BJ (cell line): Measurements from ENCODE around the gene CEP43. TPM values are rescaled to one million over a fixed set of nuclear protein-coding genes. Genes with fewer than 3 reads are reported as not detected.

Source experiments
- CTCF ChIA-PET: fragments of 350-600 bp; formaldehyde crosslinking; extraction: SDS; loops from one replicate; lab custom pipeline; 2021; ENCODE audit warnings: antibody characterized with exemption, inconsistent platforms; lab: Yijun Ruan, JAX
- POLR2A ChIA-PET: fragments of 300-600 bp; sonication (Branson Sonifier 250); formaldehyde crosslinking; extraction: SDS; loops from one replicate; lab custom pipeline; 2021; ENCODE audit warnings: antibody characterized with exemption; lab: Charles Lee
- DNase-seq: peaks from one replicate; pipeline ENCODE4 v3.0.0-alpha.2; 2011; ENCODE audit warnings: low read depth
- H3K27me3 ChIP-seq: 2 replicates; pipeline ENCODE4 v1.6.0; 2011; ENCODE audit warnings: low read length; ENCODE audit not compliant: control insufficient read depth, insufficient read depth
- H3K36me3 ChIP-seq: 2 replicates; pipeline ENCODE4 v1.5.1; 2011; ENCODE audit warnings: low read length; ENCODE audit not compliant: control insufficient read depth, insufficient read depth
- H3K4me3 ChIP-seq: 2 replicates; pipeline ENCODE4 v1.5.1; 2011; ENCODE audit warnings: low read depth, mild to moderate bottlenecking, control low read depth, low read length
- polyA plus RNA-seq: library from polyadenylated mRNA; depleted of rRNA; stranded (reverse); fragments of >200 nt; gene quantifications from 2 replicates; pipeline ENCODE4 v1.2.3, GENCODE V29; 2011
- TF ChIP-seq, protein P1 (sequence below): IDR thresholded peaks from 2 replicates; pipeline ENCODE4 v1.5.1; 2011; ENCODE audit warnings: low read depth, mild to moderate bottlenecking, control low read depth, inconsistent platforms, low read length, moderate library complexity; ENCODE audit not compliant: insufficient read depth

CEP43 gene
- polyA plus RNA-seq, 1 experiment = 5.6 TPM

DNA sequence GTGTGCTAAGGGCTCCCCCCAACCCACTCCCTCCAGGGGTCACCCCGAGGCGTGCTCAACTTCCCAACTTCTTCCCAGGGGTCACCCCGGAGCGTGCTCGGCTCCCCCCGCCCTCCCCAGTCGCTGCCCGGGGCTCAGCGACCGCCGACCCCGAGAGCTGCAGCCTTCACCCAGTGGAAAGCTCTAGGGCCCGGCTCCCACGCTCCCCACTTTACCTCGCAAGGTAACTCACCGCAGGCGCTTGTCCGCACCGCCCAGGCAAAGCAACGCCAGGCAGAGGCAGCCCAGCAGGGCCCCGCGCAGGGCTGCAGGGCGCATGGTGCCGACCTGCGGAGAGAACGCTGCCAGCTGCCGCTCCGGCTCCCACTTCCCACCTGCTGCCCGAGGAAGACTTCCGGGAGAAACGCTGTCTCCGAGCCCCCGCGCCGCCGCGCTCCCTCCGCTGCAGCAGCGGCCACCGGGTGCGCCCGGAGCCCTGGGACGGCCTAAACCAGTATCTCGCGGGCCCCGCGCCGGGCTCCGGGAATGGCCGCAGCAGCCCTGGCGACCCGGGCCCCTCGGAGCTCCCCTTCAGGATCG lies 43.2 kb upstream of the CEP43 start:
- DNase-seq = no peak
- TF ChIP-seq, protein P1, sequence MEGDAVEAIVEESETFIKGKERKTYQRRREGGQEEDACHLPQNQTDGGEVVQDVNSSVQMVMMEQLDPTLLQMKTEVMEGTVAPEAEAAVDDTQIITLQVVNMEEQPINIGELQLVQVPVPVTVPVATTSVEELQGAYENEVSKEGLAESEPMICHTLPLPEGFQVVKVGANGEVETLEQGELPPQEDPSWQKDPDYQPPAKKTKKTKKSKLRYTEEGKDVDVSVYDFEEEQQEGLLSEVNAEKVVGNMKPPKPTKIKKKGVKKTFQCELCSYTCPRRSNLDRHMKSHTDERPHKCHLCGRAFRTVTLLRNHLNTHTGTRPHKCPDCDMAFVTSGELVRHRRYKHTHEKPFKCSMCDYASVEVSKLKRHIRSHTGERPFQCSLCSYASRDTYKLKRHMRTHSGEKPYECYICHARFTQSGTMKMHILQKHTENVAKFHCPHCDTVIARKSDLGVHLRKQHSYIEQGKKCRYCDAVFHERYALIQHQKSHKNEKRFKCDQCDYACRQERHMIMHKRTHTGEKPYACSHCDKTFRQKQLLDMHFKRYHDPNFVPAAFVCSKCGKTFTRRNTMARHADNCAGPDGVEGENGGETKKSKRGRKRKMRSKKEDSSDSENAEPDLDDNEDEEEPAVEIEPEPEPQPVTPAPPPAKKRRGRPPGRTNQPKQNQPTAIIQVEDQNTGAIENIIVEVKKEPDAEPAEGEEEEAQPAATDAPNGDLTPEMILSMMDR = no peak
- CTCF ChIA-PET = interaction anchor here (0.5 to 2.8 kb wide), 4 partner anchors 13 to 181 kb away, joined by 3 to 18 read pairs (median 4); no protein-coding TSS in a partner anchor
- H3K36me3 ChIP-seq = no peaks in the 10 kb centered on the region
- H3K27me3 ChIP-seq = no peaks in the 10 kb centered on the region
- POLR2A ChIA-PET = interaction anchor here (0.6 kb wide), 1 partner anchor 22 kb away, joined by 3 read pairs; no protein-coding TSS in a partner anchor
- peak overlapping the region; percentile 84 for H3K4me3 ChIP-seq

DNA sequence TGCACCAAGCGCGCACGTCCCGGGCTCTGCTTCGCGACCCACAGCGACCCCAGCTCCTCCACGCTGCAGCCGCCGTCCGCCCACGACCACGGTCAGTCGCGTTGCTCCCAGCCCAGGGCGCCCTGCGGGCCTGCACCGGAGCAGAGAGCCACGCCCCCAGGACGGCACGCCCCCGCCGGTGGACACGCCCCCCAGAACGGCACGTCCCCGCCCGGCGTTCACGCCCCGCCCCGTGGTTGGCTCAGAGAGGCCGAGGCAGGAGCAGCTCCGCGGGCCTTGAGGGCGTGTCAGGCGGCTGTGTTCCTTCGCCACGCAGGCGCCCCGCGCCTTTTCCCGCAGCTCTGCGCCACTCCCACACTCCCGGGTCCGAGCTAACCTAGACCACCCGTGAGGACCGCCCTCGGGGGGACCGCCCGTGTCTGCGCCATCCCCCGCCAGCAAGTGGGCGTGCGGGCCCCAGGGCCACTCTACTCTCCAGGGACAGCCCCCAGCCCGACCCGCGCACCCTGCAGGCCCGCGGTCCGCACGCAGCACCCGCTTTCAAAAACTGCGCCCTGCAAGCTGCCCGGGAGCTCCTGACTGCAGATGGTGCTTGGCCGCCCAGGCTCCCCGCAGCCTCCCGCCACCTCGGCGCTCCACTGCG lies 42.6 kb upstream of the CEP43 start, which contains the start of gene RNASET2:
Gene RNASET2, minus strand, starts transcription at position 107 of the 643 bp plus-strand sequence. CDS start 368 bp downstream, outside the sequence.
- no peaks in the 10 kb centered on the region for H3K36me3 ChIP-seq
- TF ChIP-seq, protein P1 = no peak
- POLR2A ChIA-PET = interaction anchor here (0.6 kb wide), 1 partner anchor 21 kb away, joined by 3 read pairs; no protein-coding TSS in a partner anchor
- no peaks in the 10 kb centered on the region for H3K27me3 ChIP-seq
- peak within 1 kb of the TSS; percentile 84 for H3K4me3 ChIP-seq
- CTCF ChIA-PET = interaction anchor here (0.5 to 2.8 kb wide), 6 partner anchors 14 to 182 kb away, joined by 3 to 18 read pairs (median 3); partner anchors contain the start of gene CEP43
- peak; percentile 31 for DNase-seq

DNA sequence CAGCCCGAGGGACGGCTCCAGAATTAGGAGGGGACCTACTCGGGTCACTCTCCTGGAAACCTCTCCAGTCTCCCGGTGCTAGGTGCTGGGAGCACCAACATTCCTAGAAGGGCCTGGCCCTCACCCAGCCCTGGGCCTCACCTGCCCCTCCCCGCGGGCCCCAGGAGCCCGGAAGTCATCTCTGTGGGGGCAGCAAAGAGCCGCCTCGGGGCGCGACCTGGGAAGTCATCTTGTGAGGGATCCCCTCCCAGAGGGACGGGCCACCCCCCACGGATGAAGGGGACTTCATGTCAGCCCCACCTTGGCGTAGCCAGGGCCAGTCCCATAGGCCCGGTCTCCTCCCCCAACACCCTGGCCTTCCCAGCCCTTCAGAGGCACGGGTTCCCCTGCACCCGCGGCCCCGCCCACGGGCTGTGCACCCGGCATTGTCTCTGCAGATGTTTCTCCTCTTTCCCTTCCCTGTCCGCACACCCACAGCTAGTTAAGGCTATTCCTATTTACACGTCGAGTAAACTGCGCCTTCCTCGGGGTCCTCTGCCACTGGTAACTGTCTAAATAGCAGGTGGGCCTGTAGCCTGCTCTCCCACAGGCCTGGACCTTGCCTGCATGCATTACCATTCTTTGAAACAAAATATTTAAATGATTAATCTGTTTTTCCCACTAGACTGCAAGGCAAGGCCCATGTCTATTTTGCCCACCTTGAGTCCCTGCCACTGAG lies 42.0 kb upstream of the CEP43 start:
- CTCF ChIA-PET = interaction anchor here (0.7 to 2.8 kb wide), 4 partner anchors 14 to 42 kb away, joined by 3 to 18 read pairs (median 4); partner anchors contain the start of gene CEP43

DNA sequence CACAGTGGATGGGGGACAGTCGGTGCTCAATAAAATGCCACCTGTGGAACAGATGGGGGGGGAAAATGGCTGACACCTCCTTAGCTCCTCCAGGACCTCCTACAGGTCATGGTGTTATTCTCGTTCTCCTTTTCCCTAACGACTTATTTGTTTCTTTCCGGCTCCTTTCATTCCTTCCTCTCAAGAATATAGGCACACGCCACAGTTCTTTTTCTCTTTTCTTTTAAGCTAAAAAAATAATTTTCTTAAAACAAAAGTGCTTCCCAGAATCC lies 41.5 kb upstream of the CEP43 start:
- no peaks in the 10 kb centered on the region for H3K36me3 ChIP-seq
- H3K4me3 ChIP-seq = no peak overlapping the region
- TF ChIP-seq, protein P1 = no peak
- ChIA-PET CTCF (interaction anchor here (1.2 to 2.8 kb wide), 2 partner anchors 32 to 34 kb away, joined by 3 to 18 read pairs; no protein-coding TSS in a partner anchor), POLR2A (no interaction called here)
- no peak for DNase-seq
- H3K27me3 ChIP-seq = no peaks in the 10 kb centered on the region

More for the DNA sequence above, 42.0 kb upstream of the CEP43 start:
- DNase-seq = no peak
- POLR2A ChIA-PET = no interaction called here
- Histone ChIP-seq H3K27me3 (no peaks in the 10 kb centered on the region), H3K36me3 (no peaks in the 10 kb centered on the region), H3K4me3 (peak overlapping the region; percentile 84)
- TF ChIP-seq, protein P1 = no peak
